Activated B cell treated with CpG ODN at 0.5 μM for 24 hours (primary cell): Measurements from ENCODE around the gene STIMATE. TPM values are rescaled to one million over a fixed set of nuclear protein-coding genes. Genes with fewer than 3 reads are reported as not detected.

ENCODE experiments used
- ATAC-seq: fragments of 200-7000 bp; cut with Tn5 transposase; one replicate; pipeline ENCODE4 v1.10.0; 2021; ENCODE audit warnings: low read depth, mild to moderate bottlenecking, moderate library complexity
- CTCF ChIA-PET: fragments of 350-600 bp; sonication (Branson Sonifier 250); formaldehyde crosslinking; loops from one replicate; lab custom pipeline; 2021; ENCODE audit warnings: antibody characterized with exemption; lab: Charles Lee
- POLR2A ChIA-PET: fragments of 350-600 bp; sonication (Branson Sonifier 250); formaldehyde crosslinking; loops from one replicate; lab custom pipeline; 2021; ENCODE audit warnings: antibody characterized with exemption; lab: Charles Lee
- DNase-seq: peaks from one replicate; pipeline ENCODE4 v3.0.0; 2022
- H3K27ac Mint-ChIP-seq: one replicate; pipeline ENCODE4 v1.8.0; 2020; ENCODE audit warnings: mixed read lengths
- H3K27me3 Mint-ChIP-seq: one replicate; pipeline ENCODE4 v1.8.0; 2021; ENCODE audit warnings: mixed read lengths
- H3K36me3 Mint-ChIP-seq: one replicate; pipeline ENCODE4 v1.8.0; 2021; ENCODE audit warnings: low read depth, mixed read lengths
- H3K4me1 Mint-ChIP-seq: one replicate; pipeline ENCODE4 v1.8.0; 2021; ENCODE audit warnings: mixed read lengths
- H3K4me3 Mint-ChIP-seq: one replicate; pipeline ENCODE4 v1.8.0; 2020; ENCODE audit warnings: mild to moderate bottlenecking, mixed read lengths
- H3K9me3 Mint-ChIP-seq: one replicate; pipeline ENCODE4 v1.8.0; 2020; ENCODE audit warnings: mixed read lengths
- intact Hi-C: fragments of 100-400 bp; cut with micrococcal nuclease; formaldehyde crosslinking; loops from one replicate; pipeline ENCODE4 v1.15.1; 2024
- total RNA-seq: library from RNA; stranded (reverse); gene quantifications from 2 replicates; pipeline ENCODE4 v1.2.3, GENCODE V29; 2022
- TF ChIP-seq, protein P1 (sequence below): fragments of 200-600 bp; IDR thresholded peaks from one replicate; pipeline ENCODE4 v1.8.0; 2022; ENCODE audit warnings: antibody characterized with exemption, mild to moderate bottlenecking

STIMATE gene
- total RNA-seq, 1 donor from 2014 or later: 25.8 TPM

DNA sequence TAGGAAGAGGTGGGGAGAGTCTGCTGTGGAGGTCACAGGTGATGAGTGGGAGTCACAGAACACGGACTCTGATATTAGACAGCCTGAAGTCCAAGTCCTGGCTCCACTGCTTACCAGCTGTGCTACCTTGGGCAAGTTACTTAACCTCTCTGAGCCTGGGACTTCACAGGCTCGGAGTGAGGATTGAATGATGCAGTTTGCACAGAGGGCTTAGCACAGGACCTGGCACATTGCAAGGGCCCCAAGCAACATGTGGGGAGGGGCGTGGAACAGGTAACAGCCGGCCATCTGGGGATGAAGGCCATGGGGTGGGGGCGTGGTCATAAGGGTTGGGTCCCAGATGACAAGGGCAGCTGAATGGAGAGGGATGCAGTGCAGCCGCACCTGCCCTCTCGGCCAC is 107.0 kb downstream of the STIMATE start:
- Mint-ChIP-seq H3K4me1 (no peaks in the 10 kb centered on the region), H3K9me3 (no peaks in the 10 kb centered on the region), H3K27me3 (no peaks in the 10 kb centered on the region), H3K4me3 (no peak overlapping the region), H3K27ac (no peak overlapping the region), H3K36me3 (no peaks in the 10 kb centered on the region)
- TF ChIP-seq, protein P1, sequence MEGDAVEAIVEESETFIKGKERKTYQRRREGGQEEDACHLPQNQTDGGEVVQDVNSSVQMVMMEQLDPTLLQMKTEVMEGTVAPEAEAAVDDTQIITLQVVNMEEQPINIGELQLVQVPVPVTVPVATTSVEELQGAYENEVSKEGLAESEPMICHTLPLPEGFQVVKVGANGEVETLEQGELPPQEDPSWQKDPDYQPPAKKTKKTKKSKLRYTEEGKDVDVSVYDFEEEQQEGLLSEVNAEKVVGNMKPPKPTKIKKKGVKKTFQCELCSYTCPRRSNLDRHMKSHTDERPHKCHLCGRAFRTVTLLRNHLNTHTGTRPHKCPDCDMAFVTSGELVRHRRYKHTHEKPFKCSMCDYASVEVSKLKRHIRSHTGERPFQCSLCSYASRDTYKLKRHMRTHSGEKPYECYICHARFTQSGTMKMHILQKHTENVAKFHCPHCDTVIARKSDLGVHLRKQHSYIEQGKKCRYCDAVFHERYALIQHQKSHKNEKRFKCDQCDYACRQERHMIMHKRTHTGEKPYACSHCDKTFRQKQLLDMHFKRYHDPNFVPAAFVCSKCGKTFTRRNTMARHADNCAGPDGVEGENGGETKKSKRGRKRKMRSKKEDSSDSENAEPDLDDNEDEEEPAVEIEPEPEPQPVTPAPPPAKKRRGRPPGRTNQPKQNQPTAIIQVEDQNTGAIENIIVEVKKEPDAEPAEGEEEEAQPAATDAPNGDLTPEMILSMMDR: no peak
- POLR2A ChIA-PET: no interaction called here
- ATAC-seq (no peak), DNase-seq (no peak)
- intact Hi-C loops: no loop called here
- CTCF ChIA-PET: no interaction called here

DNA sequence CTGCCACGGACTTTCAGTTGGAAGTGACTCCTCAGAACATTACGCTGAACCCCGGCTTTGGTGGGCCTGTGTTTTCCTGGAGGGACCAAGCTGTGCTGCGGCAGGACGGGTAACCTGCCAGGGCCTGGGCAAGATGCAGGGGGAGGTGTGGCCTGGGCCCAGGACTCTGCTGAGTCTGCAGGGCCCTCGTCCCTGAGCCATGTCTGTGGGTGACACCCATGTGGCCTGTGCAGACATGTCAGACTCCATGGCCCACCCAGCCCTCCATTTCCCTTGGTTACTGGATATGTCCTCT is 107.7 kb downstream of the STIMATE start:
- ChIA-PET POLR2A (no interaction called here), CTCF (no interaction called here)
- H3K4me1 Mint-ChIP-seq: no peaks in the 10 kb centered on the region
- intact Hi-C loops: no loop called here
- ATAC-seq (no peak), DNase-seq (no peak)
- no peaks in the 10 kb centered on the region for H3K27me3 Mint-ChIP-seq
- no peak overlapping the region for H3K27ac Mint-ChIP-seq
- H3K9me3 Mint-ChIP-seq: no peaks in the 10 kb centered on the region
- H3K36me3 Mint-ChIP-seq: no peaks in the 10 kb centered on the region
- H3K4me3 Mint-ChIP-seq: no peak overlapping the region
- TF ChIP-seq, protein P1: no peak

DNA sequence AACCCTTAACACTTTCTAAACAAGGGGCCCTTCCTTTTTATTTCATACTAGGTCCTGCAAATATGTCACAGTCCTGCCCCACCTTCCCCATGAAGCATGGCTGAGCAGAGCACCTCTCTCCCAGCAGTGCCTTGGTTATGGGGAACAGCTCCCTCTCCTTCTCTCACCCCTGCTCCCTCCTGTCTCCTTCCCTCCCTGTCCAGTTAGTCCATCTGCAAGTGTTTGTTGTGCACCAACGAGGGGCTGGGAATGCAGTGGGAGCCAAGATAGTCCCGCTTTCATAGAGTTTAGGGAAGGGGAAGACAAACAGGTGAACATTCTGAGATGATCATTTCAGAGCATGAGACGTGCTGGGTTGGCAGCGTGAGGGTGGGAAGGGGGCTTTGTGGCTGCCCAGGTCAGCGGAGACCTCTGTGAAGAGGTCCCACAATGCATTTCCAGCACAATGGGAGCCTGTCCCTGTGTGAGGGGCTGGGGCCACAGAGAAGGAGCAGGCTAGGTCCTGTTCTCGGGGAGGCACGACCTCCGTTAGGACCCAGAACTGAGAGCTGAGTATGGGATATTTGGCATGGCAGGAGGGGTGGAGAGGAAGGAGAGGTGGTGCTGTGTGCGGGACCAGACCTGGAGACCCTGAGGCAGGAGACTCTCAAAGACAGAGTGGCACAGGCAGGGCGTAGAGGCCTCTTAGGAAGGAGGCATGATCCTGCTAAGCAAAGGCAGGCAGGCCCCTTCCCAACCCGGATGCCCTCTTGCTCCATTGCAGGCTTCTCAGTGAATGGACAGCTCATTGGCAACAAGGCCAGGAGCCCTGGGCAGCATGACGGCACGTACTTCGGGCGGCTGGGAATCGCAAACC is 108.2 kb downstream of the STIMATE start:
- ChIA-PET POLR2A (no interaction called here), CTCF (no interaction called here)
- H3K27ac Mint-ChIP-seq: no peak overlapping the region
- ATAC-seq (no peak), DNase-seq (no peak)
- no peaks in the 10 kb centered on the region for H3K4me1 Mint-ChIP-seq
- no peaks in the 10 kb centered on the region for H3K27me3 Mint-ChIP-seq
- H3K4me3 Mint-ChIP-seq: no peak overlapping the region
- H3K9me3 Mint-ChIP-seq: no peaks in the 10 kb centered on the region
- H3K36me3 Mint-ChIP-seq: no peaks in the 10 kb centered on the region
- intact Hi-C loops: no loop called here
- TF ChIP-seq, protein P1: no peak

DNA sequence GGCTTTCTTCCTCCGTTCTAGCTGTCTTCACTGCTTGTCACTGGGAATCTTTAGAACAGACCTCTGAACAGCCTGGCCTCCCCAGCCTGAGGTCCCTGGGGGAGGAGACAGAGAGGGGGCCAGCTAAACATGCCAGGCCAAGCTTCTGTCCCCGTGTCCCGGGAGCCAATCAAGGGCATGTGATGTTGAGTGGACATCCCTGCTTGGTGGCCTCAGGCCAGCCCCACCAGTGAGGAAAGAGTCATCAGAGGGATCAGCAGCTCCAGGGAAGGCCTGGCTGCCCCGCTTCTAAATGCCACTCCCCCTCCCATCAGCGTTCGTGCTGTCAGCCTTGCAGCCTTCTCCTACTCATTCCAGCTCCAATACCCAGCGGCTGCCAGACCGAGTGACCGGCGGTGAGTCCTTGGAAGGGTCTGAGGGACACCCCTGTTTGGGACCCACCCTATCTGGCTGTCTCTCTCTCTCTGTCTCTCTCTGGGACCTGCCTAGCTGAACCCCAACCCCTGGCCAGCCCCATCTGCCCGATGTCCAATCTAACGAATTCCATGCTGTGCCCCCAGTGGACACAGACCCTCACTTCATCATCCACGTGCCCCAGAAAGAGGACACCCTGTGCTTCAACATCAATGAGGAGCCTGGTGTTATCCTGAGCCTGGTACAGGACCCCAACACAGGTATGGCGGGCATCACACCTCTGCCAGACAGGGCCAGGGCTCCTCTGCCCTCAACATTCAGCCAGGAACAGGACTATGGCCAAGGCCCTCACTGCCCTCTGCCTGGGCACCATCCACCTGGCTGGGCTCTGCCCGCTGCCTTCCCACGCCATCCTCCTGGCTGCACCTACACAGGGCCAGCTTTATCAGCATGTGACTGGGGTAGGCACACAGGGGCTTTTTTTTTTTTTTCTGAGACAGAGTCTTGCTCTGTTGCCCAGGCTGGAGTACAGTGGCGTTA is 109.4 kb downstream of the STIMATE start:
- ATAC-seq (no peak), DNase-seq (no peak)
- CTCF ChIA-PET: no interaction called here
- intact Hi-C loops: no loop called here
- POLR2A ChIA-PET: no interaction called here
- H3K27me3 Mint-ChIP-seq: no peaks in the 10 kb centered on the region
- no peaks in the 10 kb centered on the region for H3K4me1 Mint-ChIP-seq
- no peaks in the 10 kb centered on the region for H3K9me3 Mint-ChIP-seq
- no peaks in the 10 kb centered on the region for H3K36me3 Mint-ChIP-seq
- H3K27ac Mint-ChIP-seq: no peak overlapping the region
- TF ChIP-seq, protein P1: no peak
- H3K4me3 Mint-ChIP-seq: no peak overlapping the region

DNA sequence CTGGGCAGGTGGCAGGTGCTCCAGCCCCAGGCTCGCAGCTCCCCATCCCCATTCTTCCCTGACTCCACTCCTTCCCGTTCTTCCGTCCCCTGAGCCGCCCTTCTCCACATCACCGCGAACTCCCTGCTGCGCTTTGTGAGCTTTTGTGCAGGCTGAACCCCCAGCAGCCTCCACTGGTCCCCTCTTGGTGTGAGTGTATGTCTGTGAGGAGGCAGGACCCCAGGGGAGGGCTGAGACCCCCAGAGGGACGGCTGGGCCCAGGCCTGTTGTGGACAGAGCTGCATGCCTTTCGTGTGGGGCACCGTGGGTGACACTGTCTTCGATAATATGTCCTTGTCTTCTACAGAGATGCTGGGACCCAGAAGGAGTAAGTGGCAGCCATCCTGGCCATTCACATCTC is 110.1 kb downstream of the STIMATE start:
- ChIA-PET CTCF (no interaction called here), POLR2A (no interaction called here)
- ATAC-seq: no peak
- DNase-seq: no peak
- no peaks in the 10 kb centered on the region for H3K27me3 Mint-ChIP-seq
- H3K36me3 Mint-ChIP-seq: no peaks in the 10 kb centered on the region
- no peak overlapping the region for H3K27ac Mint-ChIP-seq
- H3K9me3 Mint-ChIP-seq: no peaks in the 10 kb centered on the region
- intact Hi-C loops: no loop called here
- H3K4me1 Mint-ChIP-seq: no peaks in the 10 kb centered on the region
- H3K4me3 Mint-ChIP-seq: no peak overlapping the region
- TF ChIP-seq, protein P1: no peak
